CD4-positive, alpha-beta T cell treated with Interleukin-15 for 1 hour (primary cell): ENCODE results near the gene TOMM6.
"Not testable (repeated sequence)": the region's sequence is repeated elsewhere in the genome, so short reads cannot be mapped to it uniquely, and the experiment has no call there.

ENCODE experiments used
- DNase-seq: peaks from one replicate; pipeline ENCODE4 v3.0.0-alpha.2; 2020

The TOMM6 gene

DNA sequence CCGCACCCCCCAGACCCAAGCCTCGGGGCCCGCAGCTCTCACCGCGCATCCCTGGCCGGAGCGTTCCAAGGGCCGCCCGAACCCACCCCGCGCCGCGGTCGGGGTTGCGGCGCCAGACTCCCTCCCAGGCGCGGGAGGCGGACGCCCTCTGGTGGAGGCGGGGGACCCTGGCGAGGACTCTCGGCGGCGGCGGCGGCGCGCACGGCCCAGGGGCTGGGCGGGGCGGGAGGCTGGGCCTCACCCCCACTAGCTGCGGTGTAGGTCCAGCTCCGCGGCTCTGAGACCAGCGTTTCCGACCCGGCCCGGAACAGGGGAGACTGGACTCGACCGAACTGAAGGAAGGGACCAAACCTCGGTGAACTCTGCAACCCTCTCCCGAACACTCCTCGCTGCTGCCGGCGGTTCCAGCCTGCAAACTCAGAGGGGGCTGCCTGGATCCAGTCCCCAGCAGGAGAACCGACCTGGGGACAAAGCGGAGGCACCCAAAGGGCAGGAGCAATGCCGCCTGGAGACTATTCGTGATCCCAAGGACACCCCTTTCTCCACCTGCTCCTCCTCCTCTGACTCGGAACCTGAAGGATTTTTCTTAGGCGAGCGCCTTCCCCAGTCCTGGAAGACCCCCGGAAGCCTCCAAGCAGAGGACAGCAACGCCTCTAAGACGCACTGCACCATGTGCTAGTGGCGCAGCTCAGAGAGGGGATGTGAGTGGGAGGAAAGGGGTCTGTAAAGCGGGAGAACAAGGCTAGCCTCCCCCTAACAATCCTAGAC is 859 bp upstream of the TOMM6 start:
- peak; percentile 83 for DNase-seq

DNA sequence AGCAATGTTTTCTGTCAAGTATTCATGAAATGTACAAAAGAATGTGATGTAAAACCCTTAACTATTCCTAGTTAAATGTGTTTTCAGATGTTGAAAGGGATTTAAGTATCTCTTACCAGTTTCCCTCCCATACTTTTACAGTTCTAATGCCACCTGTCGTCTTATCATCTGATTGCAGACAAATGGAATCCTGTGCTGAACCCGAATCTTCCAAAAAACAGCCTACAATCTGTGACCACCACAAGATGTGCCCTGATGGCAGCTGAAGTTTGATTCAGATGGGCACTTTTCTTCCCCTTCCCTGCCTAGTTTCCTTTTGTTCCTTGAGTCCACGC is 1.9 kb downstream of the TOMM6 start:
- DNase-seq = no peak

DNA sequence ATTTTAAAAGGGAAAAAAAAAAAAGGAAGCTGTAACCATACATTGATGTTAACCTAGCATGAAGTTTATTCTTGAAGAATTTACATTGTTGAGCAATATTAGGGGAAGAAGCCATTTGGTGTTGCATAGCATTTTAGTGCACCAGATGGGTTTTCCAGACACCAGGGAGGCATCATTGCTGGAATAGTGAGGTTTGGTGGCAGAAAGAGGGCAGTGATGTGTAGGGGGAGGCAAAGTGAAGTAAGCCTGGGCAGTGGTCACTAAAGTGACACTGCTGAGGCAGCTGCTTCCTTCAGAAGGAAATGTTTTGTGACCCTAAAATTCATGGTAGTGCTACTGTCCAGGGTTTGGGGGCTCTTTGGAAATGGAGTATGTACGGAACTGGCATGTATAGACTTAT is 2.6 kb downstream of the TOMM6 start:
- no peak for DNase-seq

DNA sequence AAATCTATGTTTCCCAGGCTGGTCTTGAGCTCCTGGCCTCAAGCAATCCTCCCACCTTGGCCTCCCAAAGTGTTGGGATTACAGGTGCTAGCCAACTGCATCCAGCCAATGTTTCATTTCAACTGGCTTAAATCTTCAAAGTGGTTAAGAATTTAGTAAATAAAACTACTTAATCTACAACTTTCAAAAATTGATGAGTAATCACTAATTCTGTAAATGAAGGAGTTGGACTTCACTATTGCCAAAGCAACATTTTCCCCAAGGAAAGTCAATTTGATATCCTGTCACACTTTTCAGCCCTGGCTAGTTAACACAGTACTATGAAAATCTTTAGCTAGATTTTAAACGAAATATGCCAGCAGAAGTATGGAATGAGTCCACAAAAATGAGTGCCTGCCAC is 3.8 kb downstream of the TOMM6 start:
- DNase-seq = no peak

DNA sequence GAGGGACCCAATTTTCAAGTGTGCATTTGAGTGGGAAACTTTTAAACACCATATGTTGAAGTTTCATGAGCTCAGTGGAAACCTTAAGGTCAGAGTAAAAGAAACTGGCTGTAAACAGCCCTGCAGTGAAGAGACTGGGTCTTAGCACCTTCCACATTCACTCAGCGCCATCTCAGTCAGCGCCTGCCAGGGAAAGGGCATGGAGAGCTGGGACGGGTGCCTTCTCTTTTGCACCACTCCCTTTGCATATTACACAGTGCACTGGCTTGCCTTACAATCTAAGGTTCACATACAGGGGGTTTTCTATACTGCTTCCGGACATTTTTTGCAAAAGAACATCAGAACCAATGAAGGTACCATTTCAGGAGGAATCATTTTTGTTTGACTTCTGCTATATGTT is 4.5 kb downstream of the TOMM6 start:
- DNase-seq = no peak

DNA sequence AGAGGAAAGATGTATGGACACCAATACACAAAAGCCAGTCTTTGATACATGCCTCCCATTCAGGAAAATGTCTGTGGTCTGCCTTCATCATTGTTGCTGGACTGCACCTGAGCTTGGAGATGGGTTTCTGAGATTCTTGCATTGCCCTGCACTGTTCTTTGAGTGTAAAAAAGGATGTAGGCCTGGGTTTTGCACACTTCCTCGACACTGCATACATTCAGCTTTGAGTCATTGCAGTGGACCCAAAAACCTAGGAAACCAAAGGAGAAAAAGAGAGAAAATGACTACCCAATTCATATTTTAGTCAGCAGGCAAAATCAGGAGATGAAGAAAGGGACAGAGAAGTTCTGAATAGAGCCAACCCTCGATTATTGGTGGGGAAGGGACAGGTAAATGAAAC is 9.0 kb downstream of the TOMM6 start:
- DNase-seq = no peak

DNA sequence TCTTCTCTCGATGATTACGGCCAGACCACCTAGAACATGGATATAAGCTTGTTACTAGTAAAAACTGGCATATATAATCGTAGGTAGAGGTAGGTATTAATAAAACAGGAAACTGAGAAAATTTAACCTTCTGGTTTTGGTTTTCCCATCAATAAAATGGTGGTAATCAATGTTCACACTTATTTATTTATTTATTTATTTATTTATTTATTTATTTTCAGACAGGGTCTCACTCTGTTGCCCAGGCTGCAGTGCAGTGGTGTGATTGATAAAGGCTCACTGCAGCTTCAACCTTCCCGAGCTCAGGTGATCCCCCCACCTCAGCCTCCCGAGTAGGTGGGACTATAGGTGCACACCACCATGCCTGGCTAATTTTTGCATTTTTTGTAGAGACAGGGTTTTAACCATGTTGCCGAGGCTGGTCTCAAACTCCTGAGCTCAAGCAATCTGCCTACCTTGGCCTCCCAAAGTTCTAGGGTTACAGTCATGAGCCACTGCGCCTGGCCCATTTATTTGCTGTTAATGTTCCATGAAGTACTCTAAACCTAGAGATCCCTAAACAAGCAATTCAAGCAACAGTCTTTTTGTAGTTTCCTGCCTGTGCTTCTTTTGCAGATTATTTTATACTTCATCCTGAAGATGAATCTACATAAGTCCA is 11.5 kb downstream of the TOMM6 start:
- no peak for DNase-seq

DNA sequence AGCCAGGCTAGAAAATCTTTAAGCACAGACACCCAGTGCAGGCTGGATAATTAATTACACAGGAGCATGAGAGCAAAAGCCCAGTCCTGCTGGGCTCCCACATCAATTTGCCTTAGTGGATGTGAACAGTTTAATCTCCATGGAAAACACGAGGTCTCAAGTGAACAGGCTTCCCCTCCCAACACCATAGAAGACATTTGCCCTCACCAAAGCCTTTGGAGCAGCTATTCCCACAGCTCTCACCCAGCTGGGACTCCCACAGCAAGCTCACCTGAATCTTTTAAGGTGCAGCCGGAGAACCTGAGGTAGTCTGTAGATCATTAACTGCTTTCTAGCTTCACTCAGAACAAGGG is 12.0 kb downstream of the TOMM6 start:
- DNase-seq = no peak

DNA sequence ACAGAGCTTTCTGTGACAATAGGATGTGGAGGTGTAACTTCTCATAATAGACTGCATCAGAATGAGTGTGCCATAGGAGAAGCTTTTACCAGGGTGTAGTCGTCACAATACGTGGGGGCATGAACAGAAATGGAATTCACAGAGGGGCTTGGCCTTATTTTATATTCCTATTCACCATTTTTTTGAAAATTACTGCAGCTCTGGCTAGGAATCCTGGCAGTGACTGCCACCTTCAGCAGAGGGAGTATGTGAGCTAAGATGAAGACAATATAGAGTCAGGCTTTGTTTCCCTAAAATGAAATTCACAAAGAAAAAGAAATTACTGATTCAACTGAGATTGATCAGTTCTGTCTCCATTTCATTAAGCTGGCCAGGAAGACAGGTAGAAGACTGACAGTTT is 13.9 kb downstream of the TOMM6 start:
- no peak for DNase-seq

DNA sequence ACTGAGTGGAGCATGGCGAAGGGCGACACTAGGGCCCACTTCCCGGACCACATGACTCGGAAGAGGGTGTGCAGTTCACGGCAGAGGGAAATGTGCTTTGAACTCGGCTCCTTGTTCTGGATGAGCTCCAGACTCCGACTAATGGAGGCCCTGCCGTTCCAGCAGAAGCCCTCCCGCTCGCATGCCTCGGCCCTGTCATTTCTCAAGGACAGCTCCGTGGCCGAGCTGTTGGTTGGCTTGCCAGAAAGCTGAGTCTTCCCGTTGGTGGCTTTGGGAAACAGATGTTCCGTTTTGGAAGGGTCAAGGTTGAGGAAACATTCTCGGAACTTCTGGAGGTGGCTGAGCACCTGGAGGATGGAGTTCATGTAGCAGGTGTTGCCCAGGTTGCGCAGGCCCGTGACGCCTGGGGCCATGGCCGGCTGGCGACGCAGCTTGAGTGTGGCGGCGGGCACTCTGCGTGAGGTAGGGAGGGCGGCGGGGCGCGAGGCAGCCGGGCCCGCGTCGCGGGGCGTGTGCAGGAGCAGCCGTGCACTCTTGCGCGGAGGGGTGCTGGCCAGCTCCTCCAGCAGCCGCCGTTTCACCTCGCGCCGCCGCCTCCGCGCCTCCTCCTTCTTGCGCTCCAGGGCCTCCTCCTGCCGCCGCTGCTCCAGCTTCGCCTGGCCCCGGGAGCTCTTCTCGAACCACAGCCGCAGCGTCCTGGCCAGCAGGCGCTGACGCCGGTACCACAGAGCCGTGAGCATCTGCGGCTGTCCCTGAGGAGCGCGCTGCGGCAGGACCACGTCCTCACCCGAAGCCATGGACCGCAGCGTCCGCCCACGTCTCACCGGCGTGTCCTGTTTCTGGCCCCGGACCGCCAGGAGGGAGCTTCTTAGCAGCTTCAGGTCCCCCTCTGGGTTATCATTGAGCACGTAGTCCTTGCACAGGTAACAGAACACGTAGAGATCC is 18.6 kb downstream of the TOMM6 start:
- no peak for DNase-seq

DNA sequence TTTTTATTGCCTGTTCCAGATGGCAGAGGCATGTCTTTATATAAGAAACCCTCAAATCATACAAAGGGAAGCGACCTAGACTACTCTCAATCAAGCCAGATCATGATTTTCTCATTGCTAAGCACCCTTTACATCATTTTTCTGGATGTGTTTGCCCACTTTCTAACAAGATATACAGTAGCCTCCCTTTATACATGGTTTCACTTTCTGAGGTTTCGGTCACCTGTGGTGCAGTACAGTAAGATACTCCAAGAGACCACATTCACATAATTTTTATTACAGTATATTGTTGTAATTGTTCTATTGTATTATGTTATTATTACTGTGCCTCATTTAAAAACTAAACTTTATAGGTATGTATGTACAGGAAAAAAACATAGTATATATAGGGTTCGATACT is 23.6 kb downstream of the TOMM6 start:
- no peak for DNase-seq

DNA sequence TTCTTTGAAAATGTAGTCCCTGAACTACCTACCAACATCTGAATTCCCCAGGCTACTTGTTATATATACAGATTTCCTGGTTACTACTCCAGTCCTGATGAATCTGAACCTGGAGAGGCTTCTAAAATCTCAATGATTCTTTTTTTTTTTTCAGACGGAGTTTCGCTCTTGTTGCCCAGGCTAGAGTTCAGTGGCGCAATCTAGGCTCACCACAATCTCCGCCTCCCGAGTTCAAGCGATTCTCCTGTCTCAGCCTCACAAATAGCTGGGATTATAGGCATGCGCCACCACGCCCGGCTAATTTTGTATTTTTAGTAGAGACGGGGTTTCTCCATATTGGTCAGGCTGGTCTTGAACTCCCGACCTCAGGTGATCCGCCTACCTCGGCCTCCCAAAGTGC is 24.5 kb downstream of the TOMM6 start:
- not testable (repeated sequence) for DNase-seq

DNA sequence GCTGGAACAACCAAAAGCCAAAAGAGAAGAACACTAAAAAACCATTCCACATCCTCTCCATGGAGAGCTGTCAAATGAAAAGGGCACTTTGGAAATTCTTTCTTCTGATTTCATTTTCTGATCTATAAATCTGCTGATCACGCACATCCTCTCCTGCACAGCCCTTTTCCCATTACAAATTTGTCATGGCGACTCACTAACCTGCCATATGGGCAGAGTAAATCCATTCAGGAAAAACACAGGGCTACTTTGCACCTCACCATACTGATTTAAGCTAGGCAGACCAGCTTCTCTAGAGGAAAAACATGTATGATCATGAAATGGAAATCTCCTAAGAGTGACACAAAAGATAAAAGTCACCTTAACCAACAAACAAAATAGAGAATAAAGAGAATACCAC is 26.0 kb downstream of the TOMM6 start:
- DNase-seq = no peak

DNA sequence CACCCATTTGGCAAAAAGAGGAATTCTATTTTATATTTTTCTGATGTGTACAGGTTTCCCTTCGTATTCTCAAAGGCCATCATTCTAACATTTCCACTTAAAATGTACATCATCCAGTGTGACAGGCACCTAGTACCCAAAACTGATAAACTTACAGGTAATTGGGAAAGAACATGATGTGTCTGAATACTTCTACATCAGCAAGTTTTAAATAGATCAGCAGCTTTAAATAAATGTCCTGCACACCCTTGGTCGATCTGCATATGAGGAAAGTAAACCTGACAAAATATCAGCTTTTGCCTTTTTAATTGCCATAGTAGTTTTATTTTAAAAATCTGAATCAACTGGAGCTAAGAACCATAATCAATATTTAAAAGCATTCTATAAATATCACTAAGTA is 26.5 kb downstream of the TOMM6 start:
- DNase-seq = no peak

DNA sequence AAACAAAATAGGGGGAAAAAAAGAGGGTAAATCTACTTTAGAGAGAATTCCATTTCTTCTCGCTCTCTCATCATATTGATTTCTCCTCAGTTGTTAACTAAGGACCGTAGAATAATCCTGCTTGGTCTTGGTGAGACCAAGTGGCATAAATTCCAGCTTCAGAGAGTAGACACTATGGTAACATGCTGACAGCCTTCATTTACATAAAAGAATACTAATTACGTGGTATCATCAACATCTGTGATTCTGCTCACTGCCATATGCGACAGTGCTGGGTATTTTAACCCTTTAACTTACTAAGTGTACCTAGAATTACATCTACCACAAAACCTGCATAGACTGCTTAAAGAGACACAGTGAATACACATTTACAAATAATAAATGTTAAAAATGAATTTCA is 27.1 kb downstream of the TOMM6 start:
- no peak for DNase-seq

DNA sequence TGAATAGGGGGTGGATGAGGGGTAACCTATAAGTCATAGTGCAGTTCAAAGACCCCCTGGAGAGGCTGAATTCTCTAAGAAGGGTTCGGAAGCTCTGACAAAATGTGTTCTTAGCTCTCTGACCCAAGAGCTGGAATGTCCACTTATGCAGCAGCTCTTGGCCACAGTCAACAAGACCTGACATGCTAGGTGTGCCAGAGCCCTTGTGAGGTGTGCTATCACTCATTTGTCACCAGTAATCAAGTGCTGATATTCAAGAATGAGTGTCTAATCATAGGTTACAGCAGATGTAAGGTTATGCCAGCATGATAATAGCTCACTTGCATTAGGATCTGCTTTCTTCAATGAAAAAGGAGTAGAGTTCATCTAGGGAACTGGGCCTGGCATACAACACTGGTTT is 28.1 kb downstream of the TOMM6 start:
- no peak for DNase-seq

DNA sequence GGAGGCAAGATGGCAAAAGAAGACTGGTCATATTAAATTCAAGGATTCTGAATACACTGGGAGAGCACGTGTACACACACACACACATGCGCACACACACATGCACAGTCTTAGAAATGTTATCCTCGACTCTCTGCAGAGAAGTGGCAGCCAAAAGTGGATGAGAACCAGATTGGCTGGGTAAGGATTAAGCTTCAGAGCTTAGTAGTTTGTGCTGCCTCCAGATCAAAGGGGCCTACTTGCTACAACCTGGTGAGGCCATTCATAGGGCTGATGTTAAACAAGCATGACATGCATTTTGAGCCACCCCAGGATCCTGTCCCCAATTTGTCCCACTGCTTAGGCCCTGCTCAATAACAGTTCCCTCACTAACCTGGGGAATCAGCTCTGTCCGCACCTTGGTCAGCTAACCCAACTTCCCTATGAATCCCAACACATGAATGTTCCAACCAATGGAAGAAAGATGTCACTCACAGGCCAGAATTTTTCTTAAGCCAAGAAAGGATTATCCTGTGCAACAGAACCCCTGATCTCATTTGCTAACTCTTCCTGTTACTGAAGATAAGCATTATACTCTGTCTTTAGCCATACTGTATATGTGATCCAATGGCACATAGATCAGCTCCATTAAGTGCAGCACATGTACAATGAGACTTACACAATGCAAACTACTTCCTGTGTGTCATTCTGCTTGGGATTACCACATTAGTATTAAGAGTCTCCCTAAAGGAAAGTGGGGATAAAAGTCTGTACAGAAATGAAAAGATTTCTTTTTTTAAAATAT is 31.0 kb downstream of the TOMM6 start:
- no peak for DNase-seq

DNA sequence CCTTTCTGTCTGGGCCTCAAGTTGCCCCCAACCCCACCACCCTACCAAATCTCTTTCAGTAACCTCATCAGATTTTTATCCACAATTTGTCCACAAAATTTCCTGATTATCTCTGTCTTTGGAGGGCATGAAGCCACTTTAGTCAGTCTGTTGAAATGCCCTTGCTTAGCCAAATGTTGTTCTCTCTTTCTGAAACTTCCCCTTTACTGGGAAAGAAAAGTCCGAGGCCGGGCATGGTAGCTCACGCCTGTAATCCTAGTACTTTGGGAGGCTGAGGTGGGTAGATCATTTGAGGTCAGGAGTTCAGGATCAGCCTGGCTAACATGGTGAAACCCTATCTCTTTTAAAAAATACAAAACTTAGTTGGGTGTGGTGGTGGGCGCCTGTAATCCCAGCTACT is 33.8 kb downstream of the TOMM6 start:
- DNase-seq = no peak

DNA sequence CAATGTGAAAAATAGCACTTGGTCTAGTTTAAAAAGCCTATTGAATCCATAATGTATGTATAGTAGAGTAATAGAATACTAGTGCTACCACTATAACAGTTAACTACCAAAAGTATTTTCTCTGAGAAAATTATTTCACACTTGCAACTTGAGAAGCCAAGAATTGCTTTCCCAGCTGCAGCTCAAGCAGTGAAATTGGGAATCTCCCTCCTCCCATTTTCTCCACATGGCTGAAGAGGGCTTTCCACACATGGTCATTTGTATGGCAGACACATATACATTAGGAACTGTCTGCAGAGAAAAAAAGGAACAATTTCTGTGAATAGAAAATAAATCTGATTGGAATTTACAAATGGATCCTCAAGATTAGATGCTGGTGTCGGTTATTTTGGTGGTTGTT is 34.5 kb downstream of the TOMM6 start:
- DNase-seq = no peak

DNA sequence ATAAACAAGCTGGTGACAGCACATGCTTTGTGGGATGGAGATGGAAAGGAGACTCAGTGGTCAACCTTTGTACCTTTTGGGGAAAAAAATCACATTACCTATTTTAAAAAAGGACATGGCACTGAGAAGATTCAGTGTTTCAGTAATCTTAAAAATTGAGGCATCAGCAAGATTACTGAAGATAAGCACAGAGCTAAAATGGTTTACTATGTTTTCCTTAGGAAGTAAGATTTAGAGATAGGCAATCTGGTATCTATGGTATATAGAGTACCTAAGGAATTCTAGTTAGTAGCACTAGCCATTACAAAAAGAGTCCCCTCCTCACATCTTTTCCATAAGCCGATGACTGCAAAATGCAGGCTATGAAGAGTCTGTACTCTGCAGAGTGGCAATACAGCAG is 35.7 kb downstream of the TOMM6 start:
- no peak for DNase-seq

DNA sequence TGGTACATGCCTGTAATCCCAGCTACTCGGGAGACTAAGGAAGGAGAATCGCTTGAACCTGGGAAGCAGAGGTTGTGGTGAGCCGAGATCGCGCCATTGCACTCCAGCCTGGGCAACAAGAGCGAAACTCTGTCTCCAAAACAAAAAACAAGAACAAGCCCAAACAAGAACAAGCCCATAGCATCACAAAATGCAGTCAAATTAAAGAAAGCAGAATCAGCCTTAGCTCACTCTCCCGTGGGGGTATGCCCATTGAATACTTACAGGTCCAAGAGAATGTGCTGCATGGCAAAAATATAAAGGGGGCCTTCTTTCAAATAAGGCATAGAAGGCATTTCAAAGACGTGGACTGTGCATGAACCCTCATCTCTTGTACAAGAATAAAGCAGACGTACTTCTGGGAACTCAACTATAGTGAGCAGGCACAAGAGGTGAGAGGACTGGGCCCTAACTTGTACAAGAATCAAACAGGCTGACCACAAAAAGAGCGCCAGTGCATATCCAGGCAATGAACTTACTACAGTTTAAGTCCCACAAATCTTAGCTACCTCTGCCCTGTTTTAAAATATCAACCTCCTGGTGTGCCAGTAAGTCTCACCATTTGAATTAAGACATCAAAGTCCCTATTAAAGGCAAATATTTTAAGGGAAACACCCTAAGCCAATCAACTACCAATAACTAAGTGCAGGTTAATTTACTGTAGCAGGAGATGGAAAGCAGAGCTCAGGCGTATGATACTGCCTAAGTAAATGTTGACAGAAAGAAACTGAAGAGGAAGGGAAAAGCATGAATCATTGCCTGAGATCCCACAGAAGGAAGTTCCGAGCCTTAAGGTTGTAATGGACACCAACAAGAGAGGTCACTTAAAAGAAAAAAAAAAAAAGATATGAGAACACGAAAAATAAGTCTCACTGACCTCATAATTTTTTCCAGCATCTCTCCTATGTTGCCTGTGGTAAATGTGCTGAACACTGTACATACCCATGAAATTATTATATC is 37.4 kb downstream of the TOMM6 start:
- DNase-seq = no peak
